Chondrocyte (in vitro differentiated cells): ENCODE measurements around the gene DDX41. TPM values are rescaled to one million over a fixed set of nuclear protein-coding genes. Genes with fewer than 3 reads are reported as not detected.
A peak's percentile ranks its signal among the peaks of the same experiment; 100 is the strongest.

Source experiments
- DNase-seq: peaks from one replicate; pipeline ENCODE4 v3.0.0; 2021; ENCODE audit warnings: mixed read lengths, low spot score
- H3K27ac Mint-ChIP-seq: one replicate; pipeline ENCODE4 v1.8.0; 2021; ENCODE audit warnings: mild to moderate bottlenecking, moderate library complexity, mixed read lengths; ENCODE audit not compliant: unreplicated experiment
- H3K27me3 Mint-ChIP-seq: 2 replicates; pipeline ENCODE4 v1.8.0; 2021; ENCODE audit warnings: low read depth, mixed read lengths
- H3K36me3 Mint-ChIP-seq: 2 replicates; pipeline ENCODE4 v1.8.0; 2021; ENCODE audit warnings: low read depth, mixed read lengths
- H3K4me1 Mint-ChIP-seq: 2 replicates; pipeline ENCODE4 v1.8.0; 2021; ENCODE audit warnings: low read depth, mild to moderate bottlenecking, mixed read lengths
- H3K4me3 Mint-ChIP-seq: one replicate; pipeline ENCODE4 v1.8.0; 2021; ENCODE audit warnings: mild to moderate bottlenecking, moderate library complexity, mixed read lengths; ENCODE audit not compliant: unreplicated experiment
- H3K9me3 Mint-ChIP-seq: 2 replicates; pipeline ENCODE4 v1.8.0; 2021; ENCODE audit warnings: low read depth, mixed read lengths
- CTCF ChIP-seq: fragments of 200-600 bp; sonication (generic); IDR thresholded peaks from 2 replicates; pipeline ENCODE4 v1.5.0; 2021; ENCODE audit warnings: antibody characterized with exemption, mild to moderate bottlenecking, moderate library complexity
- total RNA-seq: library from RNA; stranded (reverse); gene quantifications from 3 replicates; pipeline ENCODE4 v1.2.1, GENCODE V29; 2021

DDX41 gene
- total RNA-seq, 1 donor from 2014 or later, result 78.6 TPM

DNA sequence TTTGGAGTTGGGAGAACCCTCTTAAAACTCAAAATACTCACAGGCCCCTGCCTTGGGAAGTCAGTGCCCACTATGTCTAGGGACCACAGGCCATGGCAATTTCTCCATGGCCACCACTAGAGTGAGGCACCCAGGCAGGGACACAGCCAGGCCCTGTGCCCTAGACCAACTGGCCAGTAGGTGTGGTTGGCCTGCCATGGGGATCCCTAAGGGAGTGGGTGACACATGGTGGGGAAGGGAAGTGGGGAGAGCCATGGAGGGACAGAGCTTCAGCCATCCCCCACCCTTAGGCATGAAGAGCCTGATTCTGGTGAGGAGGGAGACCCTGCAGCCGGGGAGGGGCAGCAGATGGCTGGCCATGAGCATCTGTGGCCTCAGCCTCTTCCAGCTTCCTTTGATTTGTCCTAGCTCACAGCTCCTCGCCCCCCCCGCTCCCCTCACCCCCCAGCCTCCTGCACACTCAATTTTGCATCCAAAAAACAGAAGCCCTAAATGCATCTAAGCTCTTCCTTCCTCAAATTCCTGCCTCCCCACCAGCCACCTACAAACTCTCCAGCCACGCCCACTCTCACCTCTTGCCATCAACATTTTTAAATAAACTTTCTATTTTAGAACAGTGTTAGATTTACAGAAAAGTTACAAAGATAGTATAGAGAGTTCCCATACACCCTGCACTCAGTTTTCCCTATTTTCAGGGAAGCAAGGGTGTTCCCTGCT, 41.8 kb downstream of the DDX41 start:
- DNase-seq, result no peak
- Mint-ChIP-seq H3K27me3 (no peaks in the 10 kb centered on the region), H3K4me1 (peaks cover 80% of the 10 kb centered on the region), H3K9me3 (no peaks in the 10 kb centered on the region), H3K4me3 (no peak overlapping the region), H3K27ac (peak overlapping the region; percentile 95), H3K36me3 (peaks cover 4% of the 10 kb centered on the region)
- TF ChIP-seq CTCF, result no peak

GRCh38 chr5:177474002-177474476, 42.7 kb downstream of the DDX41 start:
- H3K9me3 Mint-ChIP-seq, result no peaks in the 10 kb centered on the region
- H3K4me1 Mint-ChIP-seq, result peaks cover 80% of the 10 kb centered on the region
- TF ChIP-seq CTCF, result no peak
- H3K27ac Mint-ChIP-seq, result peak overlapping the region; percentile 95
- no peak for DNase-seq
- H3K4me3 Mint-ChIP-seq, result peak overlapping the region; percentile 67
- H3K36me3 Mint-ChIP-seq, result peaks cover 4% of the 10 kb centered on the region
- no peaks in the 10 kb centered on the region for H3K27me3 Mint-ChIP-seq

DNA sequence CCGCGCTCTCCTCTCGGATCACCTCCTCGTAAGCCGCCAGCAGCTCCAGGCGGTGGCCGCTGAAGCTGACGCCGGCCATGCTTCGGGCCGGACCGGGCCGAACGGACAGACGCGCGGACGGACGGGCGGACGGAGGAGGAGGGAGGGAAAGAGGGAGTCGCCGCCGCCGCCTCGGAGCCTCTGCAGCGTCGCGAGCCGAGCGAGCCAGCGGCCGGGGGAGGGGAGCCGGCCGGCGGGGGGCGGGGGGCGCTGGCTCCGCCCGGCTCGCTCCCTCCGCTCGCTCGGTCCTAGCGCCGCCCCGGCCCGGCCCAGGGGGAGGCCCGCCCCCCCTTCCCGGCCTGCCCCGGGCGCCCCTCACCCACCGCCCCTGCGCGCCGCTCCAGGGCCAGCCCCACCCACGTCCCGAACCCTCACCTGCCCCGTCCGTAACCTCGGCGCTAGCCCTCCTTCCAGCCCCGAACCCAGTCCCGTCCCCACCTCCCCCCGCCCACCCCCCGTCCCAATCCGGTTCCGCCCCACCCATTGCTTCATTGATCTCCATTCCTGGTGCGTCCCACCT, 43.2 kb downstream of the DDX41 start, which contains the start of gene DBN1:
TSS of gene DBN1 (minus strand) at position 192 of the 559 bp plus-strand sequence. CDS start at position 79, 113 bp downstream.
- DNase-seq, result no peak
- no peak for TF ChIP-seq CTCF
- Mint-ChIP-seq H3K36me3 (peaks cover 4% of the 10 kb centered on the region), H3K9me3 (no peaks in the 10 kb centered on the region), H3K27me3 (no peaks in the 10 kb centered on the region), H3K27ac (peak within 1 kb of the TSS; percentile 95), H3K4me3 (peak within 1 kb of the TSS; percentile 77), H3K4me1 (peaks cover 80% of the 10 kb centered on the region)

- TF ChIP-seq CTCF, result no peak
- DNase-seq, result no peak
- no peaks in the 10 kb centered on the region for H3K9me3 Mint-ChIP-seq
- peak overlapping the region; percentile 79 for H3K27ac Mint-ChIP-seq
- no peaks in the 10 kb centered on the region for H3K27me3 Mint-ChIP-seq
- H3K36me3 Mint-ChIP-seq, result peaks cover 8% of the 10 kb centered on the region
- H3K4me3 Mint-ChIP-seq, result peak overlapping the region; percentile 77
- peaks cover 76% of the 10 kb centered on the region for H3K4me1 Mint-ChIP-seq
Observed at GRCh38 chr5:177472460-177473442, 44.0 kb downstream of the DDX41 start.
